ENCODE measurements around the gene PDS5B.
"Not testable (repeated sequence)": the region's sequence is repeated elsewhere in the genome, so short reads cannot be mapped to it uniquely, and the experiment has no call there.

PDS5B gene

GRCh38 chr13:32660227-32660626, 74.0 kb downstream of the PDS5B start:
- DNase-seq: no peak

DNA sequence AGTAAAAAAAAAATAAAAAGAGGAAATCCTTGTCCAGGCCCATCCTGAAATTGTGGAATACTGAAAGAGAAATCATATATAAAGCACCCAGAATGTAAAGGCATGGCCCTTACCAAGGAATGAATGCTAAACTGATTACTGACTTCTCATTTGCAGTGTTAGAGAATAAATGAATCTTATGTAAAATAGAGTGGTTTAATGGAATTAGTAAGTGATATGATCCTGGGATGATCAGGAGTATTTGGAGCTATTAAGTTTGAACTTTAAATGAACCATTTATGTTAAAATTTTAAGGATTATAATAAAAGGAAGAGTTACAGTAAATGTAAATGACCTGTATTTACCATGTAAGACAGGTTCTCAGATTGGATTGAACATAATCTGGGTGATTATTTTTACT, 75.4 kb downstream of the PDS5B start:
- no peak for DNase-seq

- no peak for DNase-seq
Measured at GRCh38 chr13:32663660-32664059, 77.4 kb downstream of the PDS5B start.

DNA sequence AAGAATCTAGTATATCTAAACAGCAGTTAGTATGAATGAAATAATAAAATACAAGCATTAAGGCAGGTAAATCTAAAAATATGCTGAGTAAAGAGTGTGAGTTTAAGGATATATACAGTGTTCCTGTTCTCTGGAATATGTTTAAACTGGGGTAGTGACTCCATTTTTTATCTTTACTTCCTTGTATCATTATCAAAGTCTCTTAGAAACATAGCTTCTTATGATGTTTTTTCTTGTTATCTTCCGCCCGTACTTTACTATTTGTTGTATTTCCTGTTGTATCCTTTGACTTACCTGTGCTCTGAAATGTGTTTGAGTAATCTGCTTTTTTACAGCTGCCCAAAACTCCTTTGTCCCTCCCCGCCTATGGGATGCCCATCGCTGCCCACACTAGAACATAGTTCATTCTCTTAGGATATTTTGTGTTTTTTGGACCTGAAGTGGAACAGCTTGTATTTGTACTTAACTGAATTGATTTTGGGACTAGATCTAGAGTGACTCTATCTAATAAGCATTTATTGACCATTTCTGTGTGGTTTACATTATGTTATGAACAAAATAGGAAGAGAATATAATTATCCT, 80.8 kb downstream of the PDS5B start:
- DNase-seq: no peak

DNA sequence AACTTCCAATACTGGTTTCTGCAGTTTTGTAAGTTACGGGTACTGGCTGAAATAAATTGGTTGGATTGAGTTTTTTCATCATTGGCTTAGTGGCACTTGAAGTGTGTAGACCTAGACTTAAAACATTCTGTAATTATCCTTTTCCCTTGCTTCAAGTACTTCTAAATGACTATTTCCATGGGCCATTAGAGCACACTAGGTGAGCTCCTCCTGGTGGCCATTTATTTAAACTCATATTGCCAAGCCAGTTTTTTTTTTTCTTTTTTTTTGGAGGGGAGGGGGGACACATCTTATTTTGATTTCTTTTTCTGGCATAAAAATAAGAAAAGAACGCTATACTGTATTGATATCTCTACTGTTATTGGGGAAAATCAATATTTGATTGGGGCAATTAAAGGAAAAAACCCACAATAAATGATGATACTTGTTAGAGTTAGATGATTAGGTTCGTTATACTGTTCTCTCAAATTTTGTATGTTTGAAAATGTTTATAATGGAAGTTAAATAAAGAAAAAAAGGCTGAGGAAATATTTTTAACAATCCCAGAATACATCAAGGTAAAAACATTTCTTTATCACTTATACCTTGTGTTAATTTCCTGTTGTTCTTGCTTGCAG, 82.9 kb downstream of the PDS5B start:
- peak in 1 of 2 donors; percentile 48 for DNase-seq

DNA sequence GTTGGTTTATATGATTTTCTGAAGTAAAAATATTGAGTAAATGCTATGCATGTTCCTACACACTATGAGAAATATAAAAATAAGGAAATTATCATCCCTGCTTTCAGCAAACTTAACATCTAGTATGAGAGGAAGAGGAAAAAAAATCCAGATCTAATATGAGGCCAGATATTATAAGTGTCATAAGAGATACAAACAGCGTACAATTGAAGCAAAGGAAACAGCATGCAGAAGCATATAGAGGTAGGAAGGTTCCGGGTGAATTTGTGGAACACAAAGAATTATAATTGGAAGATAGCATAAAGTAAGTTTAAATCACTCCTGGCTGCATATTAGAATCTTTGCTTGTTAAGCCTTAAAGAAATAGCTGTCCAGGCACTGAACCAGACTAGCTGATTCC, 88.3 kb downstream of the PDS5B start:
- no peak for DNase-seq

- no peak for DNase-seq
Measured at GRCh38 chr13:32676242-32676641, 90.0 kb downstream of the PDS5B start.

DNA sequence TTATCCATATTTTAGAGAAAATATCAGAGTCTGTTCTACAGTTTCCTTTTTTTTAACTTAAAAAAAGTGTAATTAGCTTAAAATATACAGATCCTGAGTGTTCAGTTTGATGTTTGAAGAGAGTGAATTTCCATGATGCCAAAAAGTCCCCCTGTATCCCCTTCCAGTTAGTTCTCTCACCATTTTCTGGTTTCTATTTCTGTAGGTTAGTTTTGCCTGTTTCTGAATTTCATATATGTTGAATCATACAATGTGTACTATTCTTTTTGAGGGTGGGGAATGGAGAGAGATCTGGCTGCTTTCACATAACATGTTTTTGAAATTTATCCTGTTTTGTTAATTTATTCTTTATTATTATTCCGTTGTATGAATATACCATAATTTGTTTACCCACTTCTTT, 95.9 kb downstream of the PDS5B start:
- DNase-seq: no peak

- no peak for DNase-seq
Measured at GRCh38 chr13:32682740-32683139, 96.5 kb downstream of the PDS5B start.

- no peak for DNase-seq
Measured at GRCh38 chr13:32687275-32687674, 101.0 kb downstream of the PDS5B start.

- DNase-seq: no peak
Measured at GRCh38 chr13:32695602-32696250, 109.5 kb downstream of the PDS5B start.

- DNase-seq: no peak
Measured at GRCh38 chr13:32707471-32707870, 121.2 kb downstream of the PDS5B start.

DNA sequence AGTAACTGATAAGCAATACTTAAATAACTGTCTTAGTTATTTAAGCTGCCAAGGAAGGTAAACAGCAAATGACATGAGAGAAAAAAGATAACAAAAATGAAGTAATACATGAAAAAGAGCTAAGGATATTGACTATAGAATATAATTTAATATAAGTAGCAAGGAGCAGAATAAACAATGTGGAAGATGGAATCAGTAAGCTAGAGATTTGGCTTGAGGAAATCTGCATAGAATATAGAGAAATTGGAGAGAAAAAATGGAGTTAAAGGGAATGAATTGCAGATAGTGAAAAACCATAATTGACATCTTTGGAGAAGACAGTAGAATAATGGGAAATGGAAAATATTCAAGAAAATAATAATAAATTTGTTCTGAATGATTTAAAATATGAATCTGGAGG, 127.1 kb downstream of the PDS5B start:
- DNase-seq: no peak

GRCh38 chr13:32716201-32716600, 129.9 kb downstream of the PDS5B start:
- not testable (repeated sequence) for DNase-seq

DNA sequence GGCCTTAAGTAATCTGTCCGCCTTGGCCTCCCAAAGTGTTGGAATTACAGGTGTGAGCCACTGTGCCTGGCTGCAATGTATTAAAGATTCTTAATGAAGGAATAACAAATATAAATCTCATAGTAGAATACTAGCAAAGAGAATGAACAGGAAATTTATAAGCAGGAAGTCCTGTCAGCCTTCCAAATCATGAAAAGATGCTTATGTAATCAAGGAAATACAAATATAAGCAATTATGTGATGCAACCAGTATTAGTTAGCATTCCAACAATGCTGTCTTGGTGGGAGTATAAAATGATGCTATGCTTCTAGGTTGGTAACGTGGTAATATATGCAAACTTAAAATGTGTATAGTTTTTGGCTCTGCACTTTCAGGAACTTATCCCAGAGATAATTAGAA, 133.8 kb downstream of the PDS5B start:
- DNase-seq: no peak

DNA sequence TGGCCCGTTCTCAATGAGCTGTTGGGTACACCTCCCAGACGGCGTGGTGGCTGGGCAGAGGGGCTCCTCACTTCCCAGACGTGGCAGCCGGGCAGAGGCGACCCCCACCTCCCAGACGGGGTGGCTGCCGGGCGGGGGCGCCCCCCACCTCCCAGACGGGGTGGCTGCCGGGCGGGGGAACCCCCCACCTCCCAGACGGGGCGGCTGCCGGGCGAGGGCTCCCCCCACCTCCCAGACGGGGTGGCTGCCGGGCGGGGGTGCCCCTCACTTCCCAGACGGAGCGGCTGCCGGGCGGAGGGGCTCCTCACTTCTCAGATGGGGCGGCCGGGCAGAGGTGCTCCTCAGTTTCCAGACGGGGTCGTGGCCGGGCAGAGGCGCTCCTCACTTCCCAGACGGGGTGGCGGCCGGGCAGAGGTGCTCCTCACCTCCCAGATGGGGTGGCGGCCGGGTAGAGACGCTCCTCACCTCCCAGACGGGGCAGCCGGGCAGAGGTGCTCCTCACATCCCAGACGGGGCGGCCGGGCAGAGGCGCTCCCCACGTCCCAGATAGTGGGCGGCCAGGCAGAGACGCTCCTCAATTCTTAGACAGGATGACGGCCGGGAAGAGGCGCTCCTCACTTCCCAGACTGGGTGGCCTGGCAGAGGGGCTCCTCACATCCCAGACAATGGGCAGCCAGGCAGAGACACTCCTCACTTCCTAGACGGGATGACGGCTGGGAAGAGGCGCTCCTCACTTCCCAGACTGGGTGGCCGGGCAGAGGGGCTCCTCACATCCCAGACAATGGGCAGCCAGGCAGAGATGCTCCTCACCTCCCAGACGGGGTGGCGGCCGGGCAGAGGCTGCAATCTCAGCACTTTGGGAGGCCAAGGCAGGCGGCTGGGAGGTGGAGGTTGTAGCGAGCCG, 135.1 kb downstream of the PDS5B start:
- DNase-seq: not testable (repeated sequence)

- DNase-seq: no peak
Measured at GRCh38 chr13:32722340-32722739, 136.1 kb downstream of the PDS5B start.

DNA sequence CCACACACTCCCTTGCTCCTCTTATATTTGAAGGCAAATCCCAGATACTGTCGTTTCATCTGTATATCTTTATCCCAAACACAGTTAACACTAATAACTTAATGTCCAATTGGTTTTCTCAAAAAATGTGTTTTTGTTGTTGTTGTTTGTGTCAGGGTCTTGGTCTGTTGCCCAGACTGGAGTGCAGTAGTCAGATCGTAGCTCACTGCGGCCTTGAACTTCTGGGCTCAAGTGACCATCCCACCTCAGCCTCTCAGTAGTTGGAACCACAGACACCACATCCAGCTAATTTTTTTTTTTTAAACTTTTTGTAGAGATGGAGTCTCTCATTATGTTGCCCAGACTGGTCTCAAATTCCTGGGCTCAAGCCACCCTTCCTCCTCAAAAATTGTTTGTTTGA, 137.7 kb downstream of the PDS5B start:
- DNase-seq: no peak

- DNase-seq: no peak
Measured at GRCh38 chr13:32726374-32727037, 140.3 kb downstream of the PDS5B start.

DNA sequence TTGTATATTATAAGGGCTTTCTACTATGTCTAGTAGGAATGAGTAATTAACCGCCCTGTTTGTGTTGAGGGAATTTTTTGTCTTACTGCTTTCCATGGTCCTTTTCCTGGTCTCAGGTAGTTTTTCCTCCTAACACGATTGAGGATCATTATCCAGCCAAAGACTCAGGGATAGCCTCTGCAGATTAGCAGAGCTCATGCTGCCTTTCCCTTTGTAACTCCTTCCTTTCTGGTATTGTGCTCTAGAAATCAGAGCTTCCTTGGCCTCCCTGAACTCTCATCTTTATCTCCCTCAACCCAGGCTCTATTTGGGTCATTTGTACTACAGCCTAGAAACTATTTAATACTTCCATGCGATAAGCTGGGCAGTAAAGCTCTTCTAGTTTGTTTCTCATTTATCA, 142.1 kb downstream of the PDS5B start:
- no peak for DNase-seq

- not testable (repeated sequence) for DNase-seq
Measured at GRCh38 chr13:32729097-32729496, 142.8 kb downstream of the PDS5B start.

- DNase-seq: no peak
Measured at GRCh38 chr13:32731074-32731473, 144.8 kb downstream of the PDS5B start.

GRCh38 chr13:32731576-32731975, 145.3 kb downstream of the PDS5B start:
- DNase-seq: no peak

Measured in CD4-positive, alpha-beta T cell treated with Interleukin-1 beta for 1 hour (primary cell).